ENCODE results near the gene MAGEA8.

- no peak for TF ChIP-seq EZH2 (IDR thresholded peaks at IDR 0.05; ENCODE audit: insufficient read depth, low read length)
- TF ChIP-seq, protein P1, sequence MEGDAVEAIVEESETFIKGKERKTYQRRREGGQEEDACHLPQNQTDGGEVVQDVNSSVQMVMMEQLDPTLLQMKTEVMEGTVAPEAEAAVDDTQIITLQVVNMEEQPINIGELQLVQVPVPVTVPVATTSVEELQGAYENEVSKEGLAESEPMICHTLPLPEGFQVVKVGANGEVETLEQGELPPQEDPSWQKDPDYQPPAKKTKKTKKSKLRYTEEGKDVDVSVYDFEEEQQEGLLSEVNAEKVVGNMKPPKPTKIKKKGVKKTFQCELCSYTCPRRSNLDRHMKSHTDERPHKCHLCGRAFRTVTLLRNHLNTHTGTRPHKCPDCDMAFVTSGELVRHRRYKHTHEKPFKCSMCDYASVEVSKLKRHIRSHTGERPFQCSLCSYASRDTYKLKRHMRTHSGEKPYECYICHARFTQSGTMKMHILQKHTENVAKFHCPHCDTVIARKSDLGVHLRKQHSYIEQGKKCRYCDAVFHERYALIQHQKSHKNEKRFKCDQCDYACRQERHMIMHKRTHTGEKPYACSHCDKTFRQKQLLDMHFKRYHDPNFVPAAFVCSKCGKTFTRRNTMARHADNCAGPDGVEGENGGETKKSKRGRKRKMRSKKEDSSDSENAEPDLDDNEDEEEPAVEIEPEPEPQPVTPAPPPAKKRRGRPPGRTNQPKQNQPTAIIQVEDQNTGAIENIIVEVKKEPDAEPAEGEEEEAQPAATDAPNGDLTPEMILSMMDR (IDR thresholded peaks at IDR 0.05; ENCODE audit: insufficient read depth, low read depth, low read length), result no peak
Measured at GRCh38 chrX:149916745-149917392, 35.9 kb downstream of the MAGEA8 start.

All from astrocyte (in vitro differentiated cells and primary cell).